ENCODE measurements around the gene CTRL.

GRCh38 chr16:67881621-67882161, 50.0 kb downstream of the CTRL start:
- TF ChIP-seq POLR2A (IDR thresholded peaks at IDR 0.05), result no peak
- no peak for TF ChIP-seq CTCF (IDR thresholded peaks at IDR 0.05)
